HL-60/S4 treated with phorbol 12-myristate 13-acetate at 8.2 ng/mL for 4 days and 3 days (cell line): ENCODE data around the gene ZNF362.

Source experiments
- in situ Hi-C: fragments of 300-500 bp; cut with MboI; formaldehyde crosslinking; loops from 2 replicates; pipeline ENCODE4 v1.15.0; 2022; ENCODE audit warnings: low sequenced_read_pairs

The ZNF362 gene

DNA sequence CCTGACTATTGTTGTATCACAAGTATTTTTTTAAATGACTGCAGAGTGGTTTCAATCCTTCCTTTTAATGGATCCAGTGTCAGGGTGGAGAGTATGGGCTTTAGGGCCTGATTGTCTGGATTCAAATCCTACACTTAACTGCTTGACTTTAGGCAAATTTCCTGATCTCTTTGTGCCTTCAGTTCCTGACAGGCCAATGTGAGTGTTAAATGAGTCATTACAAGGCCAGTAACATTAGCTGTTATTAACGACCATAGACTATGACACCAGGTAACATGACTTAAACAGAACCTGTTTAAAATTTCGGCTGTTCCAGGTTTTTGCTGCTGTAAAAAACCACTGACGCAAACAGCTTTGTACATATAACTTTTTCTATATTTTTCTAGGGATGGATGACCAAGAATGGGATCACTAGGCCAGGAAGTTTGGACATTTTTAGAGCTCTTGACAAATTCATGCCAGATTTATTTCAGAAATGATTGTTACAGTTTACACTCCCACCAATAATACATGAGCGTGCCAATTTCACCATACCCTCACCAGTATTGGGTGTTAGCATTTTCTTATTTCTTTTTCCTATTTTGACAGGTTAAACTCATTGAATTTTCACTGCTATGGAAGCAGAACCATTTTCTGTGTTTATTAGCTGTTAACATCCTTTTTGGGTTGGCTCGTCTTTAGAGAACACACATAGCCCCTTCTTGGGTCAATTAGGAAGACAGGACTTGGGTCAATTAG, 11.3 kb downstream of the ZNF362 start:
- in situ Hi-C loops = no loop called here

DNA sequence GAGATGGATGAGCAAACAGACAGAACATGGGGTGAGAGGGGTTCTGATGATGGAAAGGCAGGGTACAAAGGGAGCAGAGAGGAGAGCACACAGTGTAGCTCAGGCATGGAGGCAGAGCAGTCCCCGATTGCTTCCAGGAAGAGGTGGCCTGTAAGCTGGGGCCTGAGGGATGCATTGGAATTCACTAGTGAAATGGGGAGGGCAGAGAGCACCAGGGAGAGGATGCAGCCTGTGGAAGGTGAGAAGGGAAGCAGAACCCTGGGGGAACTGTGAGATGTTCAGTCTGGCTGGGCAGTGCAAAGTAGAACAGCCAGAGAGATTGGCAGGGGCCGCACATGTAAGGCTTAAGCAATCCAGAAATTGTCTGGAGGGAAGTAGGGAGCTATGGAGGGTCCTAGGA, 12.2 kb downstream of the ZNF362 start:
- in situ Hi-C loops = no loop called here

- in situ Hi-C loops = no loop called here
Measured at GRCh38 chr1:33268927-33269610, 12.8 kb downstream of the ZNF362 start.

DNA sequence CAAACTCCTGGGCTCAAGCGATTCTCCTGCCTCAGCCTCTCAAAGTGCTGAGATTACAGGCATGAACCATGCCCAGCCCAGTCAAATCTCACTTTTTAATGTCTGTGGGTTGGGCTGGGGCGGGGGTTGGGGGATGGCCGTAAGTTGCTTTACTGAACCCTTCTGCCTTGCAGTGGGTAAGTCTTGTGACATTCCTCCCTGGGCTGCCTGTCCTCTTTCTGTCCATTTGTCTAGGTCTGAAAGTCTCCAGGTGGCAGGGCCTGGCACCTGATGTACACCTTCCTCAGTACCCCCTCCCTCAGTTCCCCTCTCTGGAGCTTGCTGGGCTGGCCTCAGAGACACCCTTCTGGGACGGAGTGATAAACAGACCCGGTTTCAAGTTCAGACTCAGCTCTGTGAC, 13.3 kb downstream of the ZNF362 start:
- in situ Hi-C loops = no loop called here

GRCh38 chr1:33270379-33270778, 14.1 kb downstream of the ZNF362 start:
- in situ Hi-C loops = no loop called here

DNA sequence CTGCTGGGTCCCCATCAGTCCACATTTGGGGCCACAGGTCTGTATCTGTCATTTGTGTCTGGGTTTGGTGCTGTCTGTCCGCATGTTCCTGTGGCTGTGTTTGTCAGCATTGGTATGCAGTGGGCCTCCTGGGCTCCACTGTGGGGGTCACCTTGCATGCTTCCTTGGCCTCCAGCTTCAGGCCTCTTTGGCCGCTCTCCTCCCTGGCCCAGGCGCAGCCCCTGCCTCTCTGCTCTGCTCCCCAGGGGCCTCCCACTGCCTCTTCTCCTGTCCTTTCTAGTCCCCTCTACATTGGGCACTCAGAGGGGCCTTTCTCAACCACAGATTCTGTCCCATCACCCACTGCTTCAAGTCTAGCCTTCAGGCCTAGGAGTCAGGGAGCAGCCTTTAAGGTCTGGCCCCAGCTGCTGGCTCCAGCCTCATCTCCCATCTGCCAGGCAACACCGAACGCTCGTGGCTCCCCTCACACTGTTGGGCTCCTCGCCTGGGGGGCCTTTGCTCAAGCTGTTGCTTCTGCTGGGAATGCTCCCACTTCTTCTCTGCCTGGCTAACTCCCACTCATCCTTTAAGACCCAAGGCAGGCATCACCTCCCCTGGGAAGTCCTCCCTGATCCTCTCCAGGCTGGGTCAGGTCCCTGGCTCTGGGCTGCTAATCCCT, 14.6 kb downstream of the ZNF362 start:
- in situ Hi-C loops = no loop called here

DNA sequence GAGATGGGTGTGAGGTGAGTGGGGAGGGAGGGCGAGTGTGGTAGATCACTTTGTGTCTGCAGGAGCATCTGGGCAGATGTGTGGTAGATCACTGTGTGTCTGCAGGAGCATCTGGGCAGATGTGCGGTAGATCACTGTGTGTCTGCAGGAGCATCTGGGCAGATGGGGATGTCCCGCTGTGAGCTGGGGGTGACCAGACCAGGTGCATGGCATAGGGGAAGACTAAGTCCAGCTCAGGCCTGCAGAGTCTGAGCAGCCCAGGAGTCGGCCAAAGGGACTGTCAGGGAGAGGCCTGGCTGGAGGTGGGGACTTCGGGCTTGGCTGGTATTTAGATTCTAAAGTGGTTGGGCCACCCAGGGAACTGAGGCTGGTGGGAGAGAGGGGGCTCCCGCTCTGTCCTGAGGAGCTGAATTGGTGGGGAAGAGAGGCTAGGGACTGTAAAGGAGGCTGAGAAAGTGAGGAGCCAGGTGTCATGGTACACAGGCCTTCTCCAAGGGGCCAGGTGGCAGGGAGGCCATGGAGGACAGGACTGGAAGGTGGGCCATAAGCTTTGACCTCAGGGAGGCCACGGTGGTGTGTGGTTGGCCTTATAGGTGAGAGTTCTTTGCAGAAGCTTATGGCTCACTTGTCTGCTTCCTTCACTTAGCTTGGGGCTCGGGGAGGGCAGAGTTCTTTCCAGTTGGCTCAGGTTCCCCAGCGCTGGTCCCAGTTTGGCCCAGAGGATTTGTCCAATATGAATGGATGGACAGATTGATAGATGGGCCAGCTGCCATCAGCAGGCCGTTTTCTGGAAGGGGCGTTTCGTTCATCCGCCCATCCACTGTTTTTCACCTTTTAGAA, 15.6 kb downstream of the ZNF362 start:
- in situ Hi-C loops = no loop called here

DNA sequence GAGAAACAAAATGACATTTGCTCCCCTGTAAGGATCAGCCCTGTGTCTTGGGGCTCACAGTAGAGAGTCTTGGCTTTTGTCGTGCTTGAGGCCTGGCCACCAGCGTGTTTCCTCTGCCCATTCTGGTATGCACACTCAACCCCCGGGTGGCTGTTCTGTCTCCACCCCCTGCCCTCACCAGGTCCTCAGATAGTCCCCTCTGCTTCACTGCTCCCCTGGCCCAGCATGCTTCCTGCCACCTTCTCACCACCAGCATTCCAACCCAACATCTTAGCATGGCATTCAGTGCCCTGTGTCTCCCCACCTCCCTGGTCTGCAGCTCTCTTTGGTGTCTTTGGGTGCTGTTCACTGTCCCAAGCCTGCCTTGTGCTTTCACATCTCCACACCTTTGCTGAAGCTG, 16.2 kb downstream of the ZNF362 start:
- in situ Hi-C loops = no loop called here

- in situ Hi-C loops = no loop called here
Measured at GRCh38 chr1:33272930-33273329, 16.6 kb downstream of the ZNF362 start.

- in situ Hi-C loops = no loop called here
Measured at GRCh38 chr1:33273406-33273805, 17.1 kb downstream of the ZNF362 start.

DNA sequence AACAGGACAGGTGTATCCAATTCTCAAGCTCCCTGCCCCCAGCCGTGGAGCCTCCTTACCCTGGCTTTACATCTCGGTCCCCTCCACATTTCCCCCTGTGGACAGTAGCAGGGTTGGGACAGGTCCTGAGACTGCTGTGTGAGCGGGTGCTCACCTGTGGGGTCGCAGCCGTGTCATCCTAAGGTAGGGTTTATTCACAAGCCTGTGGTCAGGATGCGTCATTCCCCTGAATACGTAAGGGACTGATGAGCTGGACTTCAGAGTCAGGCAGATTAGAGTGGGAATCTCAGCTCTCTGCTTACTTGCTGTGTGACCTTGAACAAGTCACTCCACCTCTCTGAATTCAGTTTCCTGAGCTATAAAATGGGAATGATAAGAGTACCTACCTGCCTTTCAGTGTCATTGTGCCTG, 17.7 kb downstream of the ZNF362 start:
- in situ Hi-C loops = no loop called here

DNA sequence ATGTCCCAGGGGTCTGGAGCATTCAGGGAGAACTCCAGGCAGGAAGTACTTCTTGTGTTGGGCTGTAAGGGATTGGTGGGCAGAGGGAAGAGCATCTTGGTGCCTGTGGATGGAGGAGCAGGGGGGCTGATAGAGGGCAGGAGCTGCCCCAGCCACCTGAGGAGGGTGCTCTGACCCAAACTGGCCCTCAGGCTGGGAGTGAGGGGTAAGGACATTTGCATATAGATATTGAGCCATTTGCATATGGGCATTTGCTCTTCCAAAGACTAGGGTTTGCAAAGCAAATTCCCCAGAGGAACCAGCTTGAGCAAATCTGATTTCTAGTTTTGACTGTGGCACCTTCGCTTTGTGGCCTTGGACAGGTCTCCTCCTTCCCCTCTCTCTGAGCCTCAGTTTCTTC, 18.2 kb downstream of the ZNF362 start:
- in situ Hi-C loops = no loop called here

GRCh38 chr1:33275195-33275594, 18.9 kb downstream of the ZNF362 start:
- in situ Hi-C loops = no loop called here

DNA sequence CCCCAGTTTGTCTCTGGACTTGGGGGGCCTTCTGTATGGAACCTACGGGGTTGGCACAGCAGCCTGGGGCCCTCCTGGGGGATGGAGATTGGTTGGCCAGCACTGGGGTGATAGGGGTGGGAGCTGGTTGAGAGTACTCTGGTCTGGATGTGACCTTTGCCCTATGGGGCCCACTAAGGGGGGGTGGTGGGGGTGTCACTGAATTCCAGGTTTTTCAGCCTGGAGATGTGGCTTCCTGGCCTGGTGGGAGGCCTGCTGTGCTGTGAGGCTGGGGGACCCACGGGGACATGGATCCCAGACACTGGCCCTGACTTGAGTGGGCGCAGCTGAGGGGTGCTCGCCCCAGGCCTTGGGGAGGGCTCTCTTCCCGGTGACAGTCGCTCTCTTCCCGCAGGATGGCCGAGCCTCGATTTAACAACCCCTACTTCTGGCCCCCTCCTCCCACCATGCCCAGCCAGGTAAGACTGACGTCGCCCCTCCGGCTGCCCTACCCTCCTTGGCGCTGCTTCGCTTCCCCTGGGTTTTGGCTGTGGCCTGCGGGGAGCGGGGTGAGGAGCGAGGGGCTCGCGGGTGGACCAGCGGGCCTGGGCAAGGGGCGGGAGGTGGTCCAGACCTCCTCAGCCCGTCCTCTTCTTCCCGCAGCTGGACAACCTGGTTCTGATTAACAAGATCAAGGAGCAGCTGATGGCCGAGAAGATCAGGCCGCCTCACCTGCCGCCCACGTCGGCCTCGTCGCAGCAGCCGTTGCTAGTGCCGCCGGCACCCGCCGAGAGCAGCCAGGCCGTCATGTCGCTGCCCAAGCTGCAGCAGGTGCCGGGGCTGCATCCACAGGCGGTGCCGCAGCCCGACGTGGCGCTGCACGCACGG, 19.6 kb downstream of the ZNF362 start:
- in situ Hi-C loops = no loop called here

DNA sequence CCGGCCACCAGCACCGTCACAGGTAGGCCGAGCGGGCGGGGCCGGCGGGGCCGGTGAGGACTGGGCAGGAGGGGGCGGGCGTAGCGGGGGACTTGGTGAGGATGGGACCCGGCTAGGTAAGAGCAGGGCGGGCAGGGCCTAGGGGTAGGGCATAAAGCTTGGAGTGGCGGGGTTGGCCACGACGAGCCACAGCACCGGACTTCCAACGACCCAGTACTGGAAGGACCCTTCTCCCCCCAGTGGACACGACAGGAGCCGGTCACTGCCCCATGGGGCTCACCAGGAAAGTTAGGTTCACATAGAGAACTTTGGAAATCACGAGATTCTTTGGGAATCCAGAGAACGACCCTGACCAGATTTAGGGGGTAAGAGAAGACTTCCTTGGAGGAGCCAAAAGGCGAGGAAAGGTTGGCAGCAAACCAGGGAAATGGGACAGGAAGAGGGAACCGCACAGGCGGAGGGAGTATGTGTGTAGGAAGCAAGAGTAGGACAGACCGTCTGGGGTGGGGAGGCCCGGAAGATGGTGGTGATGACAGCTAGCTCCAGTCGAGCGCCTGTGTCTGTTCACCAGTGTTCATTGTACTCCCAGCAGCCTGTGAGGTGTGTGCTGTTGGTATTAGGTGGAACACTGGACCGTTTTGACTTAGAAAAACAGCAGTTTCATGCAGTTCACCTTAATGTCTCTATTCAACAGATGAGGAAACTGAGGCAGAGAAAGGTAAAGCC, 20.4 kb downstream of the ZNF362 start:
- in situ Hi-C loops = no loop called here

DNA sequence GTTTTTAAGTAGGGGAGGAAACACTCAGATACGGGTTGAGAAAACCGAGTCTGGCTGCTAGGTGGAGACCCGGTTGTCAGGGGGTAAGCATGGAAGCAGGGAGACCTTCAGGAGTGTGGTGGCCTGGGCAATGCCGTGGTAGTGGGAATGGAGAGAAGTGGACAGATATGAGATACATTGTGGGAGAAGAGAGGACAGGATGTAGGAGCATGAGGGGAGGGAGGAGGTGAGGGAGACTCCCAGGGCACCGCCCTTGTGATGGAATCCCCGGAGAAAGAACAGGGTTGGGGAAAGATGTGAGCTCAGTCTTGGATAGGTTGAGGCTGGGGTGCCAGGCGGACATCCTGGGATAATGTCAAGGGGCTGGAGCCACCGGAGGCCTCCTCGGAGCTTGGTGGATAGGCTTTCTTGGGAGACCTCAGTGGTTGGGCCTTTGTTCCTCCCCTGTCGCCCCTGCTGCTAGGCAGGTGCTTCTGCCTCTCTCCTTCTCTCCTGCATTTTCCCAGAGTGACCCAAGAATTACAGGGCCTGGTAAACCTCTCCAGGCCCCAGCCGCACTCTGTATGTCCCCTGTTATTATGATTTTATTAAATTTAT, 21.3 kb downstream of the ZNF362 start:
- in situ Hi-C loops = no loop called here

DNA sequence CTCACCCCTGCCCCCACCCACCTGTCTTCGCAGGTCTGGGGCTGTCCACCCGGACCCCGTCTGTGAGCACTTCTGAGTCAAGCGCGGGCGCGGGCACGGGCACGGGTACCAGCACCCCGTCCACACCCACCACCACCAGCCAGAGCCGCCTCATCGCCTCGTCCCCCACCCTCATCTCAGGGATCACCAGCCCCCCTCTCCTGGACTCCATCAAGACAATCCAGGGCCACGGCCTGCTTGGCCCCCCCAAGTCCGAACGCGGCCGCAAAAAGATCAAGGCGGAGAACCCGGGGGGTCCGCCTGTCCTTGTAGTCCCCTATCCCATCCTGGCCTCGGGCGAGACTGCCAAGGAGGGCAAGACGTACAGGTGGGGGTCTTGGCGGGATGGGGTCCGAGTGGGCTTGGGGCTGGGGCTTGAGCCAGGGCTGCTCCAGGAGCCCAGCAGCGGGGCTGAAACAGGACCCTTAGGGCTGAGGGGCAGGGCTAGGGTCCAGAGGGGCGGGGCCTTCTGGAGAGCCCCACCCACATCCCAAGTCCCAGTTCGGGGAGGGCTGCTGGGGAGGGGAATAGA, 23.9 kb downstream of the ZNF362 start:
- in situ Hi-C loops = no loop called here

DNA sequence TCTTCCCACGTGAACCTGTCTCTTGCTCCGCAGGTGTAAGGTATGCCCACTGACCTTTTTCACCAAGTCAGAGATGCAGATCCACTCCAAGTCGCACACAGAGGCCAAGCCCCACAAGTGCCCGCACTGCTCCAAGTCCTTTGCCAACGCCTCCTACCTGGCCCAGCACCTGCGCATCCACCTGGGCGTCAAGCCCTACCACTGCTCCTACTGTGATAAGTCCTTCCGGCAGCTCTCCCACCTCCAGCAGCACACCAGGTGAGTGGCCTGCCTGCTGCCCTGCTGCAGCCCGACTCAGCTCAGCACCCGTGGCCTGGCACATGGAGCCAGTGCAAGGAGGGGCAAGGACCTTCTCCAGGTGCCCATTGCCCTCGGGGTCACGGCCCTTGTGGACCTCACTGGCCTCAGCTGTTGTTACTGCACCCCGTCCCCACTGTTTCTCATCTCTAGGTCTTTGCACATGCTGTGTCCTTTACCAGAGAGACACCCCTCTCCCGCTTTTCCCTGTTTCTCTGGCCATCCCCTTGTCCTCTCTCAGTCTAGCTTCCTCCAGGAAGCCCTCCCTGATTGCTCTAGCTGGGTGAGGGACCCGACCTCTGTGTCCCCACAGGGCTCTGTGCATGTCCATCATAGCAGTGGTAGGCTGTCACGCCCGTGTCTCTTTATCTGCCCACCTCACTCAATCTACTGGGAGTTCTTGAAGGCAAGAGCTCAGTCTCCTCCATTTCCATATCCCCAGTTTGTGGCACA, 25.4 kb downstream of the ZNF362 start:
- in situ Hi-C loops = no loop called here
